ENCODE results near the gene SLC25A21.
"Not testable (repeated sequence)": the region's sequence is repeated elsewhere in the genome, so short reads cannot be mapped to it uniquely, and the experiment has no call there.

Gene SLC25A21

GRCh38 chr14:37172024-37172869, at the start of gene SLC25A21:
TSS of gene SLC25A21 (minus strand) at chr14:37172606.
- peak; percentile 70 for DNase-seq (ENCODE audit: low spot score)

GRCh38 chr14:37221073-37221472, 48.7 kb upstream of the SLC25A21 start:
- no peak for DNase-seq (ENCODE audit: low spot score)

GRCh38 chr14:37215345-37215744, 42.9 kb upstream of the SLC25A21 start:
- DNase-seq (ENCODE audit: low spot score) = no peak

GRCh38 chr14:37213016-37213415, 40.6 kb upstream of the SLC25A21 start:
- no peak for DNase-seq (ENCODE audit: low spot score)

- no peak for DNase-seq (ENCODE audit: low spot score)
These were observed 38.0 kb upstream of the SLC25A21 start for GRCh38 chr14:37210448-37210847.

GRCh38 chr14:37209617-37210016, 37.2 kb upstream of the SLC25A21 start:
- DNase-seq (ENCODE audit: low spot score) = not testable (repeated sequence)

- DNase-seq (ENCODE audit: low spot score) = not testable (repeated sequence)
These were observed 33.5 kb upstream of the SLC25A21 start for GRCh38 chr14:37205623-37206605.

GRCh38 chr14:37203423-37203822, 31.0 kb upstream of the SLC25A21 start:
- no peak for DNase-seq (ENCODE audit: low spot score)

- no peak for DNase-seq (ENCODE audit: low spot score)
These were observed 30.4 kb upstream of the SLC25A21 start for GRCh38 chr14:37202812-37203211.

GRCh38 chr14:37202265-37202664, 29.9 kb upstream of the SLC25A21 start:
- DNase-seq (ENCODE audit: low spot score) = no peak

- DNase-seq (ENCODE audit: low spot score) = no peak
These were observed 29.3 kb upstream of the SLC25A21 start for GRCh38 chr14:37201724-37202123.

GRCh38 chr14:37198907-37199306, 26.5 kb upstream of the SLC25A21 start:
- no peak for DNase-seq (ENCODE audit: low spot score)

GRCh38 chr14:37198273-37198598, 25.8 kb upstream of the SLC25A21 start:
- DNase-seq (ENCODE audit: low spot score) = no peak

- DNase-seq (ENCODE audit: low spot score) = peak; percentile 56
These were observed 25.2 kb upstream of the SLC25A21 start, which contains the start of gene MIPOL1 for GRCh38 chr14:37197421-37198272. TSS of gene MIPOL1 (plus strand) at chr14:37197937. CDS start at chr14:37247889, 49,952 bp downstream.

- DNase-seq (ENCODE audit: low spot score) = no peak
These were observed 24.4 kb upstream of the SLC25A21 start for GRCh38 chr14:37196604-37197420.

GRCh38 chr14:37195327-37195726, 22.9 kb upstream of the SLC25A21 start:
- no peak for DNase-seq (ENCODE audit: low spot score)

- no peak for DNase-seq (ENCODE audit: low spot score)
These were observed 22.3 kb upstream of the SLC25A21 start for GRCh38 chr14:37194698-37195097.

GRCh38 chr14:37189733-37190132, 17.3 kb upstream of the SLC25A21 start:
- DNase-seq (ENCODE audit: low spot score) = not testable (repeated sequence)

- DNase-seq (ENCODE audit: low spot score) = not testable (repeated sequence)
These were observed 15.6 kb upstream of the SLC25A21 start for GRCh38 chr14:37187840-37188577.

GRCh38 chr14:37187294-37187693, 14.9 kb upstream of the SLC25A21 start:
- no peak for DNase-seq (ENCODE audit: low spot score)

Data from HuH-7.5 (cell line).